HG03442 (cell line): Measurements from ENCODE around the gene RPS5.
"Not testable (repeated sequence)": the region's sequence is repeated elsewhere in the genome, so short reads cannot be mapped to it uniquely, and the experiment has no call there.

Source experiments
- ATAC-seq: cut with Tn5 transposase; IDR thresholded peaks from one replicate; pipeline ENCODE4 v1.9.1; 2021; ENCODE audit warnings: mild to moderate bottlenecking, moderate library complexity; ENCODE audit not compliant: unreplicated experiment

The RPS5 gene

DNA sequence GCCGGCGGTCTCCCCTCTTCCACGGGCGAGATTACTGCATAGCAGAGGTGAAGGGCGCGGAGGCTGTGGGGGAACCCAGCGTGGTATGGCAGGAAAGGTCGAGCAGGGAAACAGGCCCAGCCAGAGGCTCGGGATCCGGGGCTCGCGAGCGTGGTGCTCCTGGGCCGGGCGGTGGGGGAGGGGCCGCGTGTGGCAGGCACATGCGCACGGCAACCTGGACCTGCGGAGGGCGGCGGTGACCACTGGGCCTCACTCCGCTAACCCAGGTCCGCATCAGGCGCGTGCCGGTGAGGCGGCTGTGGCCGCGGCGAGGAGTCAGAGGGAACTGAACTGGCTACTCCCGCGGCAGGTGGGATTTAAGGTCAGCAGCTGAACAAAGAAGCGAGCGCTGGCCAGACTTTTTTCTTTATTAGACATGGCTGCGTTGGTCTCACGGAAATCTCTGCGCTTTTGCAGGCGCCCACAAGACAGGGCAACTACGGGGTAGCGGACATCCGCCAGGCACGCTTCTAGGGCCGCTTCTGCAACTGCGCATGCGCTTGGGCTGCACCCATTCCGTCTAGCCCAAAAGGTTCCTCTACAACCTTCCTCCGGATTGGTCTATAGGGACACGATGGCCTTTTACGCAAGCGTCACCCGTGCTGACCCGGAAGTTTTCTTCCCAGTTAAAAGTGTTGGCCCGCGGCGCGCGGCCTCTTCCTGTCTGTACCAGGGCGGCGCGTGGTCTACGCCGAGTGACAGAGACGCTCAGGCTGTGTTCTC, at the start of gene RPS5:
RPS5 (plus strand) TSS at position 694 of the 762 bp plus-strand sequence. CDS start 869 bp downstream, outside the sequence.
- peak; percentile 84 for ATAC-seq

DNA sequence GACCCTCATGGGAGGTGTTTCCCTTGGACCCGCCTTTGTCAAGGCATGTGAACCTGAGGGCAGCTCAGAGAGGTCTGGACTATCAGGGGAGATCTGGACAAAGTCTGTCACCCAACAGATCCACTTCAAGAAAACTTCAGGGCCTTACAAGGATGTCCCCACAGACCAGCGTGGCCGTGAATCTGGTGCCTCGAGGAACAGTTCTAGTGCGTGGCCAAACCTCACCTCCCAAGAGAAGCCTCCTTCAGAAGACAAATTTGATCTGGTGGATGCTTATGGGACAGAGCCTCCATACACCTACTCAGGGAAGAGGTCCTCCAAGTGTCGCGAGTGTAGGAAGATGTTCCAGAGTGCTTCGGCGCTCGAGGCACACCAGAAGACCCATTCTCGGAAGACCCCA, 48.7 kb upstream of the RPS5 start:
- no peak for ATAC-seq

DNA sequence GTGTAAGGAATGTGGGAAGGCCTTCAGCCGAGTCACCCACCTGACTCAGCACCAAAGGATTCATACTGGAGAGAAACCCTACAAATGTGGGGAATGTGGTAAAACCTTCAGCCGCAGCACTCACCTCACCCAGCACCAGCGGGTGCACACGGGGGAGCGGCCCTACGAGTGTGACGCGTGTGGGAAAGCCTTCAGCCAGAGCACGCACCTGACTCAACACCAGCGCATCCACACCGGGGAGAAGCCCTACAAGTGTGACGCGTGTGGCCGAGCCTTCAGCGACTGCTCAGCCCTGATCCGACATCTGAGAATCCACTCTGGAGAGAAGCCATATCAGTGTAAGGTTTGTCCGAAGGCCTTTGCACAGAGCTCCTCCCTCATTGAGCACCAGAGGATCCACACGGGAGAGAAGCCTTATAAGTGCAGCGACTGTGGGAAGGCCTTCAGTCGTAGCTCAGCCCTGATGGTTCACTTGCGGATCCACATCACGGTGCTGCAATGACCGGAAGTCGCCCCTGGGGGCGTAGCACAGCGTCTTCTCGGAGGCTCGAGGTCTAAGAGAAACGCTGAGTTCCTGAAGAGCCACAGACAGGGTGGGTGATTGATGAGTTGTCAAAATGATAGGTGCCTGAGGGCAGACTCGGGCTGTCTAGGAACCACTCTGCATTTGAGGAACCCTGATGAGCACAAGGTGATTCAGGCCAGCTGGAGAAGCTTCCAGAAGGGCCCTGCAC, 48.1 kb upstream of the RPS5 start:
- ATAC-seq = no peak

DNA sequence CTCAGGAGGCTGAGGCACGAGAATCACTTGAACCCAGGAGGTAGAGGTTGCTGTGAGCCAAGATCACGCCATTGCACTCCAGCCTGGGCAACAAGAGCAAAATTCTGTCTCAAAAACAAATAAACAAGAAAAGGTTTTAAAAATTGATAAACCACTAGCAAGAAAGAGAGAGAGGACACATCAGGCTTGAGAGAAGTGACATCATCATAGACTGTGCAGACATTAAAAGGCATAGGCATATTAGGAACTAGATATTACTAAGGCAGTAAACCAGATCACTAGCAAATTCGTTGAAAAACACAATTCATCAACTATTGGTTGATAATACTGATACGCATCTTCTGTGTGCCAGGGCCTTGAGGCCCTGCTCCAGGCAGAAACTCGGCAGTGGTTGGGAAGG, 41.5 kb upstream of the RPS5 start:
- ATAC-seq = no peak

- peak; percentile 93 for ATAC-seq
These were observed 39.8 kb upstream of the RPS5 start for GRCh38 chr19:58346961-58347929.

DNA sequence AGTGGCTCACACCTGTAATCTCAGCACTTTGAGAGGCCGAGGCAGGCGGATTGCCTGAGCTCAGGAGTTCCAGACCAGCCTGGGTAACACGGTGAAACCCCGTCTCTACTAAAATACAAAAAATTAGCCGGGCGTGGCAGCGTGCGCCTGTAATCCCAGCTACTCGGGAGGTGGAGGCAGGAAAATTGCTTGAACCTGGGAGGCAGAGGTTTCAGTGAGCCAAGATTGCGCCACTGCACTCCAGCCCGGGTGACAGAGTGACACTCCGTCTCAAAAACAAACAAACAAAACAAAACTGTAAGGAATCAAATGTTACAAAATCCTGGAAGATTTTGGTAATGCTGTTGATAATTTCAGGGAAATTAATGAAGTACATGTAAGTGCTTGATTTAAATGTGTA, 39.0 kb upstream of the RPS5 start:
- ATAC-seq = not testable (repeated sequence)

- no peak for ATAC-seq
These were observed 37.5 kb upstream of the RPS5 start for GRCh38 chr19:58349590-58349989.

GRCh38 chr19:58350001-58350861, 36.8 kb upstream of the RPS5 start:
- no peak for ATAC-seq

DNA sequence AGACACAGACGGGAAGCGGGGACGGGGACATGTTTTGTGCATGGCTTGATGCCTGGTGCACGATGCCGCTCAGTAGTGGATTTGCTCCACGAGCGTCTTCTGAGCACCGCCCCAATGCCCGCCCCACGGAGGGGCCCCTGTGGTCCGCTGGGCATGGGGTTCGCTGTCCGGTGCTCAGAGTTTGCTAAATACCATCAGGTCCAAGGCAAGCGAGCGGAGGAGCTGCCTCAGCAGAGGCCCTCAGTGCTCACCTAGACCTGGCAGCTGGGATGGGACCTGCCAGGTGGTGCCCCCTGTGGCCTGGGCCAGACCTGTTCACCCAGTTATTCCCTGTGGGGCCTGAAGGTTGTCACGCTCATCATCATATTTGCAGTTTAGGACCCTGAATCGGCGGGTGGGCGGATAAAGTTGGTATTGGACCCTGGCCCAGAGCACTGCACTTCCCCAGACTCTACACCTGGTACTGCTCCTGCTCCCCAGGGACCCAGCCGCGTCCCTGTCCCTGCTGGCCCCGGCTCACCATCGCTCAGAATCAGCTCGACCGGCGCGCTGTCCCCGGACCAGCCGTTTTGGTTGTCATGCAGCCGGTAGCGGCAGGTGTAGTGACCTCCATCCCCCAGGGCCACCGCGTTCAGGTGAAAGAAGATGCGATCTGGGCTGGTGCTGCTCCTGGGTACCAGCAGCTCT, 36.1 kb upstream of the RPS5 start:
- no peak for ATAC-seq

GRCh38 chr19:58351558-58351878, 35.6 kb upstream of the RPS5 start:
- ATAC-seq = no peak

GRCh38 chr19:58351990-58352755, 34.9 kb upstream of the RPS5 start:
- ATAC-seq = no peak

DNA sequence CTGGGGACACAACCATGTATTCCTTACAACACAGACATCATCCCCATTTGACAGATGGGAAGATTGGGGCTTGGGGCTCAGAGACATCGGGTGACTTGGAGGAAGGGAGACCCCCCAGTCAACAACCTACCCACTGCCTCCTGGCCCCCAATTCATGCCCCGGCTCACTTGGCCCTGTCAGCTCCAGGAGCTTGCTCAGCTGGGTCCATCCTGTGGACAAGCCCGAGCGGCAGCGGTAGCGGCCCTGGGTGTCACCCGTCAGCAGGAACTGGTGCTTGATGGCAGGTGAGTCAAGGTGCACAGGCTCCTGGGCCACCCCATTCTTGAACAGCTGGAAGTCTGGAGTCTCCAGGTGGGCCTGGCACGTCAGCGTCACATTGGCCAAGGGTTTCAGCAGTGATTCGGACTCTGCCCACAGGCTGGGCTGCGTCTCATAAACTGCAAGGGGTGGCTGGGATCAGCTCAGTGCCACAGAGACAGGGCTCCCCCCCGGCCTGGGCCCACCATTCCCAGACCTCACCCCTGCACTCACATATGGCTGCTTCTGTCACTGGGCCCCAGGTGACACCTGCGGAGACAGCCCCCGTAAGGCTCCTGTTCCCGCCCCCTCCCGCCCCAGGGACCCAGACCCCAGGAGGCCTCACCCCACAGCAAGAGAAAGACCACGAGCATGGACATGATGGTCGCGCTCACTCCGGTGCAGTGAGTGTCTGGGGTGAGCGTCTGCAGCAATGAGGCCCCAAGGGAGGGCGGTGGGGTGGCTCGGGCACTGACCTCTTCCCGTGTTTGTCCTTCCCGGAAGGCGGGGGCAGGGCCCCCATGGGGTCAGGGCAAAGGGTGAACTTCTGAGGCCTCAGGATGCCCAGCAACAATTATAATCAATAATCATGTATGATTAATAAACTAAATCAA, 34.1 kb upstream of the RPS5 start, which contains the start of gene A1BG:
A1BG (minus strand) TSS at position 733 of the 912 bp plus-strand sequence; CDS start at position 678, 55 bp downstream.
- ATAC-seq = no peak

DNA sequence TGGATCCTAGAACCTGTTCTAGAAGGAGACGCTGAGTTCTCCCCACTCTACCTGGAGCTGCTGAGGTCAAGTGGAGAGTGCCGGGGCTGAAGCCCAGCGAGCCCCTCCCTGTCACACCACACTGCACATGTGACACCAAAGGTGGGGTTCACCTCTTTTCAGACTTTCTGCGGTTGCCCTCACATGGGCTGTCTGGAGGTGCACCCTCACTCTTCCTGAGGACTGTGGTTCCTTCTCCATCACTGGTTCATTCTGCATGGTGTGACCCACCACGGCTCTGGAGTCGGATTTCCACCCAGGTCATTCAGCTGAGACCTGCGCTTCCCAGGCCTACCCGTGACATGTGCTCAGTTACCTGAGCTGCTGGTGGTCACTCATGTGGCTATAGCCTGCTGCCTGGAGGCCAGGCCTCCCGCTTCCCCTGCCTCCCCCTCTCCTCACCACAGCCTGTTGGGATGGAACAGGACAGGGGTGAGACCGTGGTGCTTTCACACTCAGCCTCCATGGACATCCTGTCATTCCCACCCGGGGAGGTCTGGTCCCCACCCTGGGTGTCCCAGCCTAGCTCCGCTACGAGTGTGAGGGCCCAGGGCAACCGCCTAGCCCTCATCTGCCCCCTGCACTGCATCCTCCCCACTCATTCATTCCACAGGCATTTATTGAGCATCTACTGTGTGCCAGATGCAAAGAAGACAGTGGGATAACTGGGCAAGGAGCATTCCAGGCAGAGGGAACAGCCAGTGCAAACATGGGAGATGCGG, 33.2 kb upstream of the RPS5 start:
- no peak for ATAC-seq

GRCh38 chr19:58354478-58355030, 32.5 kb upstream of the RPS5 start:
- no peak for ATAC-seq

GRCh38 chr19:58355215-58355796, 31.8 kb upstream of the RPS5 start:
- no peak for ATAC-seq
